GM13977 (cell line): ENCODE measurements around the gene VSIR.

ENCODE experiments used
- DNase-seq: peaks from one replicate; pipeline ENCODE4 v3.0.0; 2012; ENCODE audit warnings: low spot score
- in situ Hi-C: fragments of 300-500 bp; cut with MboI; formaldehyde crosslinking; loops from one replicate; pipeline ENCODE4 v1.12.0; 2022; ENCODE audit warnings: low sequenced_read_pairs, low pct_unique_long_range_greater_than_20kb, mixed read lengths, inconsistent platforms; ENCODE audit not compliant: unreplicated experiment
- TF ChIP-seq, protein P1 (sequence below): IDR thresholded peaks from 2 replicates; pipeline ENCODE4 v1.5.1; 2012; ENCODE audit warnings: mild to moderate bottlenecking, control low read depth; ENCODE audit not compliant: insufficient read depth; ENCODE audit errors: extremely low read depth, missing control alignments

Gene VSIR

DNA sequence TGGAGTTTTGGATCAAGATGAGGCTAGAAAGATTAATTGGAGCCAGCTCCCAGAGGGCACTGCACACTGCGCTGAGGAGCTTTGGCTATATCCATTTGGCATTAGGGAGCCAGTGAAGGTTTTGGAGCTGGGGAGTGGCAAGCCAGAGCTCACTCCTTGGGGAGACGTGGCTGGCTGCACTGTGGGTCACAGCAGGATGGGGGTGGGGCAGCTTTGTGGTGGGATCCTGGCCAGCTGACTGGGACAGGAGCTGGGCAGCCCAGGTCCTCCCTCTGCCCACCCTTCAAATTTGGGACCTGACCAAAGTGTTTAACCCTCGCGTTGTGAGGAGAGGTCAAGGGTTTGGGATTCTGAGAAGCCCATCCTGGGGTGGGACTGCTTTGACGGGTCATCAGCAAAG lies 58.7 kb downstream of the VSIR start:
- TF ChIP-seq, protein P1, sequence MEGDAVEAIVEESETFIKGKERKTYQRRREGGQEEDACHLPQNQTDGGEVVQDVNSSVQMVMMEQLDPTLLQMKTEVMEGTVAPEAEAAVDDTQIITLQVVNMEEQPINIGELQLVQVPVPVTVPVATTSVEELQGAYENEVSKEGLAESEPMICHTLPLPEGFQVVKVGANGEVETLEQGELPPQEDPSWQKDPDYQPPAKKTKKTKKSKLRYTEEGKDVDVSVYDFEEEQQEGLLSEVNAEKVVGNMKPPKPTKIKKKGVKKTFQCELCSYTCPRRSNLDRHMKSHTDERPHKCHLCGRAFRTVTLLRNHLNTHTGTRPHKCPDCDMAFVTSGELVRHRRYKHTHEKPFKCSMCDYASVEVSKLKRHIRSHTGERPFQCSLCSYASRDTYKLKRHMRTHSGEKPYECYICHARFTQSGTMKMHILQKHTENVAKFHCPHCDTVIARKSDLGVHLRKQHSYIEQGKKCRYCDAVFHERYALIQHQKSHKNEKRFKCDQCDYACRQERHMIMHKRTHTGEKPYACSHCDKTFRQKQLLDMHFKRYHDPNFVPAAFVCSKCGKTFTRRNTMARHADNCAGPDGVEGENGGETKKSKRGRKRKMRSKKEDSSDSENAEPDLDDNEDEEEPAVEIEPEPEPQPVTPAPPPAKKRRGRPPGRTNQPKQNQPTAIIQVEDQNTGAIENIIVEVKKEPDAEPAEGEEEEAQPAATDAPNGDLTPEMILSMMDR = no peak
- DNase-seq = no peak
- in situ Hi-C loops = loop anchor here (10.0 kb wide), 1 partner anchor 400 kb away; the partner anchor contains the start of gene SLC29A3

DNA sequence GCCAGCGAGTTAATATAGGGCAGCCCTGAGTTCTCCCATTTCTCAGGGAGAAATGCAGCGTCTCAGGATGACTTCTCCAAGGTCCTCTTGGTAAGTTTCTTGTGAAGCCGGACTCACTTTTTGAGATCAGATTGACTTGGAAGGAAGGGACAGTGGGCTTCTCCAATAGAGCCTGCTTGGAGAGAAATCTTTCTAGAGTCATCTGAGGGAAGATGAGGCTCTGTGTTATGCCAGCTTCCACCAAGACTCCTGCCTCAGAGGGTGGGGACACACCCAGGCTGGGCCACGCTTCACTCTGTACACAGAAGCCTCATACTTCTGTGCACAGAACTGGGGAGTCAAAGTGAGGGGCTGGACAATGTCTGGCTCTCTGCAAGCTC lies 59.3 kb downstream of the VSIR start:
- TF ChIP-seq, protein P1 = no peak
- in situ Hi-C loops = loop anchor here (10.0 kb wide), 1 partner anchor 399 kb away; the partner anchor contains the start of gene SLC29A3

DNA sequence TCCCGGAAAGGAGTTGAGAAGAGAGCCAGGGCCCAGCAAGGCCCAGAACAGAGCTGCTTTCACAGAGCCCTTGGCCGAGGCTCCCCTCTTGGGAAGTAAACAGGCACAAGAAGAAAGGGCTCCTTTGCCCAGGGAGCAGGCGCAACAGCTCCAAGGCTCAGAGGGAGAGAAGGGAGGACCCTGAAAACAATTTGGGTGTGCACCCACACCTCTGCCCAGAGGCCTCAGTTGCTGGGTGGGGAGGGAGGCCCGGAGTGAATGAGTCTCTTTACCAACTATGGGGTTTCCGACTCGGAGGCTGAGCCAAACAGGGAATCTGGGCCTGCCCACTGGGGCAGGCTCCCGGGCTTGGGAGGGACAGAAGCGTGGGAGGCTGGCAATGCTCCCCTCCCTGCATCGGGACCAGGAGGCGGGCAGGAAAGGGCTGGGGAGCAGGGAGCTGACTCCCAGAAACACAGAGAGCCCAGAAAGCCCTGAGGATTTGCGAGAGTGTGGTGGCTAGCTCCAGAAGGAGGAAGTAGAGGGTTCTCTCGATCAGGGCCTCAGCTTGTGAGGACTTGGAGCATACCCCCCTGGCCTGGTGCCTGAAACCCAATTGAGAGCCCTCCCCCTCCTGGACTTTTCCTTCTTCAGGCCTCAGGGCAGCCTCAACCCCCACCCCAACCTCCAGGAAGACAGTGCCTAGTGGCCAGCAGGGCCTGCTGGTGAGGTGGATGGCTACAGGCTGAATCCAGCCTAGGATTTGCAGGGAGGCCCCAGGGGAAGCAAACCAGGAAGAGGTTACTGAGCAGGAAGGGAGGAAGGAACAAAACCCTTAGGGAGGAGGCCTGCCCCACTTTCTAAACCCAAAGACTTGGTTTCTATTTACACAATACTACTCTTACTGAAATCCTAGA lies 59.9 kb downstream of the VSIR start:
- TF ChIP-seq, protein P1 = no peak
- no peak for DNase-seq
- in situ Hi-C loops = loop anchor here (10.0 kb wide), 1 partner anchor 399 kb away; the partner anchor contains the start of gene SLC29A3

More for the DNA sequence above, 59.3 kb downstream of the VSIR start:
- DNase-seq = no peak

DNA sequence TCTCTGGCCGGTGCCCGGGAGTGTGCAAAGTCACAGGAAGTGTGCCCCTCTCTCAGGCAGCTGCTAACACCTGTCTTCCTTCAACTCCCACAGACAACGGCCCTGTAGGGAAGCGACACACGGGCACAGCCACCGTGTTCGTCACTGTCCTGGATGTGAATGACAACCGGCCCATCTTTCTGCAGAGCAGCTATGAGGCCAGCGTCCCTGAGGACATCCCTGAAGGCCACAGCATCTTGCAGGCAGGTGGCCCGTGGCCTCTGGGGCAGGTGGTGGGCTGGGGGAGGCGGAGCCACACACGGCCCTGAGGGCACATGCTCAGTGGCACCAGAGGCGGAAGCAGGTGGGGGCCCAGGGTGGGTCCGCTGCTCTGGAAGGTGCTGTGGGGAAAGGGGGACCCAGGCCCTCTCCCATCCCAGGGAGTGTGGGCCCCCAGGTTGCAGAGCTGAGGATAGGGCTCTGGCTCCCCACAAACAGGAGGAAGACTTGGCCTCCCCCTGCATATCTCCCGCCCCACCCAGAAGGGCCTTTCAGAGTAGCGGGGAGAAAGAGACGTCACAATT lies 60.7 kb downstream of the VSIR start:
- in situ Hi-C loops = loop anchor here (10.0 kb wide), 1 partner anchor 398 kb away; the partner anchor contains the start of gene SLC29A3
- DNase-seq = no peak
- TF ChIP-seq, protein P1 = no peak

DNA sequence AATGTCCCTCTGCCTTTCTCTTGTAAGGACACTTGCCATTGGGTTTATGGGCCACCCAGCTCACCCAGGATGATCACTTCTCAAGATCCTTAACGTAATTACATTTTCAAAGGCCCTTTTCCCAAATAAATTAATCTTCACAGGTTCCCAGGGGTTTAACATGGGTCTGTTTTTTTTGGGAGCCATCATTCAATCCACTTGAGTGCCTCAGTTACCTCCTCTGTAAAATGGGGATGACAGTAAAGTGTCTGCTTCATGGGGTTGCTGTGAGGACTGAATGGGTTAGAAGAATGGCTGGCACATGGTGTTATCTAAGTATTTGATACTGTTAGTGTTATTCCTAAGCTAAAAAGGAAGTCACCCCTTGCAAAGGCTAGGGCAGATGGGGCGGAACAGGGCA lies 61.1 kb downstream of the VSIR start:
- in situ Hi-C loops = loop anchor here (10.0 kb wide), 1 partner anchor 397 kb away; the partner anchor contains the start of gene SLC29A3
- TF ChIP-seq, protein P1 = no peak
- DNase-seq = no peak

DNA sequence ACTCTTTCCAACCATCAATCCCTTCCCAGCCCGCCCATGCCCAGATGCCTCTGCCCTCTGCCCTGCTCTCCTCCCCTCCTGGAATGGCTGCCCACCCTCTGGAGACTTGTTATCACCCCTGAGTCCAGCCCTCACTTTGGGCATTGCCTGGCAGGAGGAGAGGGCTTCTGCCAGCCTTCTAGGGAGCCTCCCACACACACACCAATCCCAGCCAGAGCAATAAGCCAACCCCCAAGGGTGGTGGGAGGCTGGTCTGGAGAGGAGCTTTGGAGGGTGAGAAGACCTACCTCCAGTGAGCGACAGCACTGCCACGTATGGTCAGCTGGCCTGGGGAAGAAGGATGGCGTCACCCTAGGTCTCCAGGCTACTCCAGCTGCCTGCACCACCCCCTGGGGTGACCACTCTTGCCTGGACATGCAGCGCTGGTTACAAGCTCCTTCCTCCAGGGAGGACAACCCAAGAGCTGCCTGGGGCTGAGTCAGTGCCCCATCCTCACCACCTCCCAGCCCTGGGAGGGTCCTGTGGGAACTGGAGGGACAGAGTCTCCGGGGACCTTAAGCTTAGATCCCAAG lies 62.2 kb downstream of the VSIR start:
- DNase-seq = no peak
- in situ Hi-C loops = loop anchor here (10.0 kb wide), 1 partner anchor 396 kb away; the partner anchor contains the start of gene SLC29A3
- TF ChIP-seq, protein P1 = no peak
